Keratinocyte (primary cell): ENCODE measurements around the gene IFNG-AS1. TPM values are rescaled to one million over a fixed set of nuclear protein-coding genes. Genes with fewer than 3 reads are reported as not detected.

Source experiments
- DNase-seq: peaks from one replicate; pipeline ENCODE4 v3.0.0-alpha.2; 2011; ENCODE audit warnings: low read depth, missing footprints, low spot score
- FAIRE-seq: peaks from 2 replicates; lab custom pipeline; 2011; peaks lifted over from hg19 to GRCh38; lab: Jason Lieb, UNC
- H2AFZ ChIP-seq: 2 replicates; pipeline ENCODE4 v1.6.0; 2012; ENCODE audit warnings: low read length, control low read depth, inconsistent platforms; ENCODE audit not compliant: control insufficient read depth
- H3K27ac ChIP-seq: 2 replicates; pipeline ENCODE4 v1.5.1; 2011; ENCODE audit warnings: low read length; ENCODE audit not compliant: control insufficient read depth, insufficient read depth
- H3K27me3 ChIP-seq: 3 replicates; pipeline ENCODE4 v1.6.0; 2011; ENCODE audit warnings: low read length; ENCODE audit not compliant: control insufficient read depth, insufficient read depth; ENCODE audit errors: extremely low read depth
- H3K36me3 ChIP-seq, 2 experiments: 2 replicates in 1 of 2; 3 replicates in 1 of 2; pipeline ENCODE4 v1.5.1; 2011; ENCODE audit warnings: low read length in 2 of 2, mild to moderate bottlenecking in 1 of 2; ENCODE audit not compliant: control insufficient read depth in 2 of 2, insufficient read depth in 2 of 2; ENCODE audit errors: extremely low read depth in 1 of 2
- H3K4me1 ChIP-seq: 3 replicates; pipeline ENCODE4 v1.5.1; 2011; ENCODE audit warnings: low read length; ENCODE audit not compliant: control insufficient read depth, insufficient read depth; ENCODE audit errors: extremely low read depth
- H3K4me2 ChIP-seq: 3 replicates; pipeline ENCODE4 v1.6.0; 2011; ENCODE audit warnings: low read depth, low read length; ENCODE audit not compliant: control insufficient read depth, insufficient read depth; ENCODE audit errors: extremely low read depth
- H3K4me3 ChIP-seq, 3 experiments: fragments of 200-600 bp in 1 of 3; sonication (generic) in 1 of 3; 2 replicates in 2 of 3; 3 replicates in 1 of 3; pipeline ENCODE4 v1.5.1; 2011 to 2016; ENCODE audit warnings: low read length in 3 of 3, mild to moderate bottlenecking in 3 of 3, control low read depth in 2 of 3, inconsistent platforms in 1 of 3, low read depth in 1 of 3, mixed read lengths in 1 of 3, mixed run types in 1 of 3, moderate library complexity in 1 of 3; ENCODE audit not compliant: control insufficient read depth in 2 of 3, insufficient read depth in 2 of 3; ENCODE audit errors: extremely low read depth in 1 of 3
- H3K79me2 ChIP-seq: 2 replicates; pipeline ENCODE4 v1.6.0; 2012; ENCODE audit warnings: low read length; ENCODE audit not compliant: control insufficient read depth, insufficient read depth
- H3K9ac ChIP-seq: 3 replicates; pipeline ENCODE4 v1.6.0; 2011; ENCODE audit warnings: low read length; ENCODE audit not compliant: control insufficient read depth, insufficient read depth; ENCODE audit errors: extremely low read depth
- H3K9me1 ChIP-seq: 3 replicates; pipeline ENCODE4 v1.6.0; 2011; ENCODE audit warnings: low read length; ENCODE audit not compliant: control insufficient read depth, insufficient read depth; ENCODE audit errors: extremely low read depth
- H3K9me3 ChIP-seq: 2 replicates; pipeline ENCODE4 v1.5.1; 2012; ENCODE audit warnings: low read depth, low read length; ENCODE audit not compliant: control insufficient read depth
- H4K20me1 ChIP-seq: 3 replicates; pipeline ENCODE4 v1.6.0; 2011; ENCODE audit warnings: low read length; ENCODE audit not compliant: control insufficient read depth, insufficient read depth; ENCODE audit errors: extremely low read depth
- CTCF ChIP-seq, 3 experiments: IDR thresholded peaks in 1 of 3; conservative IDR thresholded peaks in 1 of 3; optimal IDR thresholded peaks in 1 of 3; 2 replicates in 2 of 3; 3 replicates in 1 of 3; pipeline versions ENCODE3 to v1.5.1; 2011; ENCODE audit warnings: low read length in 3 of 3, mild to moderate bottlenecking in 3 of 3, moderate library complexity in 2 of 3, control low read depth in 1 of 3, inconsistent platforms in 1 of 3; ENCODE audit not compliant: insufficient read depth in 2 of 3; ENCODE audit errors: extremely low read depth in 1 of 3
- EZH2 ChIP-seq: IDR thresholded peaks from one replicate; pipeline ENCODE4 v1.6.1; 2012; ENCODE audit warnings: inconsistent platforms, mild to moderate bottlenecking, low read length, moderate library complexity
- dilution Hi-C: fragments of 300-500 bp; cut with MboI; formaldehyde crosslinking; loops from one replicate; pipeline ENCODE4 v1.7.0; 2020; ENCODE audit warnings: low sequenced_read_pairs; ENCODE audit not compliant: extremely low pct_ligation_motif_present
- polyA plus RNA-seq, 5 experiments: library from polyadenylated mRNA; depleted of rRNA in 3 of 5; stranded (reverse) in 3 of 5; stranded (forward) in 1 of 5; unstranded in 1 of 5; fragments of >200 nt; gene quantifications; 1 replicate in 1 of 5; 2 replicates in 3 of 5; 3 replicates in 1 of 5; pipeline versions ENCODE4 v1.2.1 to v1.2.3, GENCODE V29; 2011 to 2012; ENCODE audit warnings: missing spikeins in 2 of 5, low read depth in 1 of 5, low replicate concordance in 1 of 5

IFNG-AS1 gene
- polyA plus RNA-seq, 1 donor (not counting 4 experiments of a cell fraction or from before 2014, with no cell fraction given): not detected

- no peak overlapping the region for H2AFZ ChIP-seq
- H3K9me3 ChIP-seq: no peaks in the 10 kb centered on the region
Observed at GRCh38 chr12:67940780-67941243, 48.4 kb upstream of the IFNG-AS1 start.

GRCh38 chr12:67942724-67943123 is 46.5 kb upstream of the IFNG-AS1 start:
- Histone ChIP-seq H3K9me3 (no peaks in the 10 kb centered on the region), H2AFZ (no peak overlapping the region), H3K4me1 (peaks cover 4% of the 10 kb centered on the region), H3K27me3 (no peaks in the 10 kb centered on the region), H3K36me3 (no peaks in the 10 kb centered on the region), H3K4me3 (no peak overlapping the region), H3K9me1 (no peaks in the 10 kb centered on the region), H3K4me2 (no peak overlapping the region), H4K20me1 (no peaks in the 10 kb centered on the region), H3K27ac (no peak overlapping the region), H3K9ac (no peak overlapping the region), H3K79me2 (no peaks in the 10 kb centered on the region)
- DNase-seq: no peak
- TF ChIP-seq EZH2: no peak
- TF ChIP-seq CTCF (optimal IDR thresholded peaks at IDR 0.05 in 1 of 3, IDR thresholded peaks at IDR 0.05 in 1 of 3, conservative IDR thresholded peaks at IDR 0.05 in 1 of 3; ENCODE audit: extremely low read depth in 1 of 3, insufficient read depth in 2 of 3, low read length in 3 of 3): no peak
- no peak for FAIRE-seq
- dilution Hi-C loops: no loop called here

More at GRCh38 chr12:67940780-67941243, 48.4 kb upstream of the IFNG-AS1 start:
- Histone ChIP-seq H3K36me3 (no peaks in the 10 kb centered on the region), H4K20me1 (no peaks in the 10 kb centered on the region), H3K4me3 (no peak overlapping the region), H3K79me2 (no peaks in the 10 kb centered on the region), H3K4me2 (no peak overlapping the region), H3K27me3 (no peaks in the 10 kb centered on the region), H3K9me1 (no peaks in the 10 kb centered on the region), H3K27ac (no peak overlapping the region), H3K4me1 (peaks cover 4% of the 10 kb centered on the region), H3K9ac (no peak overlapping the region)
- dilution Hi-C loops: no loop called here
- no peak for TF ChIP-seq CTCF (optimal IDR thresholded peaks at IDR 0.05 in 1 of 3, IDR thresholded peaks at IDR 0.05 in 1 of 3, conservative IDR thresholded peaks at IDR 0.05 in 1 of 3; ENCODE audit: extremely low read depth in 1 of 3, insufficient read depth in 2 of 3, low read length in 3 of 3)
- TF ChIP-seq EZH2: no peak
- FAIRE-seq (peak; percentile 48), DNase-seq (no peak)
